Peyer's patch (tissue), 4 donors: Measurements from ENCODE around the gene PTPN14.

Source experiments
- POLR2A ChIP-seq, 2 donors: fragments of 450-650 bp; IDR thresholded peaks; one replicate each; pipeline ENCODE4 v1.5.1; 2017; ENCODE audit warnings: antibody characterized with exemption in 2 of 2, mild to moderate bottlenecking in 2 of 2, moderate library complexity in 2 of 2
- TF ChIP-seq, protein P1 (sequence below), 6 experiments: fragments of 450-650 bp in 4 of 6; fragments of 200-600 bp in 2 of 6; sonication (generic) in 1 of 6; IDR thresholded peaks; one replicate each; pipeline ENCODE4 v1.5.1; 2017 to 2019; ENCODE audit warnings: antibody characterized with exemption in 6 of 6, mild to moderate bottlenecking in 3 of 6, moderate library complexity in 1 of 6

- TF ChIP-seq POLR2A (IDR thresholded peaks at IDR 0.05): no peak
- TF ChIP-seq, protein P1, sequence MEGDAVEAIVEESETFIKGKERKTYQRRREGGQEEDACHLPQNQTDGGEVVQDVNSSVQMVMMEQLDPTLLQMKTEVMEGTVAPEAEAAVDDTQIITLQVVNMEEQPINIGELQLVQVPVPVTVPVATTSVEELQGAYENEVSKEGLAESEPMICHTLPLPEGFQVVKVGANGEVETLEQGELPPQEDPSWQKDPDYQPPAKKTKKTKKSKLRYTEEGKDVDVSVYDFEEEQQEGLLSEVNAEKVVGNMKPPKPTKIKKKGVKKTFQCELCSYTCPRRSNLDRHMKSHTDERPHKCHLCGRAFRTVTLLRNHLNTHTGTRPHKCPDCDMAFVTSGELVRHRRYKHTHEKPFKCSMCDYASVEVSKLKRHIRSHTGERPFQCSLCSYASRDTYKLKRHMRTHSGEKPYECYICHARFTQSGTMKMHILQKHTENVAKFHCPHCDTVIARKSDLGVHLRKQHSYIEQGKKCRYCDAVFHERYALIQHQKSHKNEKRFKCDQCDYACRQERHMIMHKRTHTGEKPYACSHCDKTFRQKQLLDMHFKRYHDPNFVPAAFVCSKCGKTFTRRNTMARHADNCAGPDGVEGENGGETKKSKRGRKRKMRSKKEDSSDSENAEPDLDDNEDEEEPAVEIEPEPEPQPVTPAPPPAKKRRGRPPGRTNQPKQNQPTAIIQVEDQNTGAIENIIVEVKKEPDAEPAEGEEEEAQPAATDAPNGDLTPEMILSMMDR (IDR thresholded peaks at IDR 0.05): no peak
Measured at GRCh38 chr1:214369364-214369763, 182.0 kb downstream of the PTPN14 start.
